Gastrocnemius medialis (tissue), 4 donors: Measurements from ENCODE around the gene VAMP1.
"Not testable (repeated sequence)": the region's sequence is repeated elsewhere in the genome, so short reads cannot be mapped to it uniquely, and the experiment has no call there.

Experiments used
- CTCF ChIP-seq, 5 experiments: fragments of 450-650 bp in 3 of 5; fragments of 200-600 bp in 2 of 5; sonication (generic) in 2 of 5; IDR thresholded peaks in 4 of 5; conservative IDR thresholded peaks in 1 of 5; 1 replicate in 4 of 5; 2 replicates in 1 of 5; pipeline ENCODE4 v1.5.1; 2016 to 2019; ENCODE audit warnings: antibody characterized with exemption in 5 of 5, mild to moderate bottlenecking in 3 of 5, moderate library complexity in 3 of 5
- POLR2A ChIP-seq, 2 donors: fragments of 450-650 bp; IDR thresholded peaks; one replicate each; pipeline ENCODE4 v1.6.1; 2017; ENCODE audit warnings: antibody characterized with exemption in 2 of 2, mild to moderate bottlenecking in 2 of 2, moderate library complexity in 2 of 2

- not testable (repeated sequence) for TF ChIP-seq POLR2A (IDR thresholded peaks at IDR 0.05); CTCF (IDR thresholded peaks at IDR 0.05 in 4 of 5, conservative IDR thresholded peaks at IDR 0.05 in 1 of 5)
These were observed 7.3 kb upstream of the VAMP1 start for GRCh38 chr12:6477601-6478377.
